HG02759 (cell line): Measurements from ENCODE around the gene SPART.

Source experiments
- ATAC-seq: cut with Tn5 transposase; IDR thresholded peaks from one replicate; pipeline ENCODE4 v1.9.1; 2021; ENCODE audit warnings: mild to moderate bottlenecking, moderate library complexity; ENCODE audit not compliant: unreplicated experiment

The SPART gene

GRCh38 chr13:36259361-36260137 is 86.6 kb downstream of the SPART start:
- ATAC-seq, result no peak

GRCh38 chr13:36258831-36259230 is 87.4 kb downstream of the SPART start:
- ATAC-seq, result no peak
